Measurements from ENCODE around the gene SESN3.
A peak's percentile ranks its signal among the peaks of the same experiment; 100 is the strongest.
"Not testable (repeated sequence)": the region's sequence is repeated elsewhere in the genome, so short reads cannot be mapped to it uniquely, and the experiment has no call there.

The SESN3 gene

DNA sequence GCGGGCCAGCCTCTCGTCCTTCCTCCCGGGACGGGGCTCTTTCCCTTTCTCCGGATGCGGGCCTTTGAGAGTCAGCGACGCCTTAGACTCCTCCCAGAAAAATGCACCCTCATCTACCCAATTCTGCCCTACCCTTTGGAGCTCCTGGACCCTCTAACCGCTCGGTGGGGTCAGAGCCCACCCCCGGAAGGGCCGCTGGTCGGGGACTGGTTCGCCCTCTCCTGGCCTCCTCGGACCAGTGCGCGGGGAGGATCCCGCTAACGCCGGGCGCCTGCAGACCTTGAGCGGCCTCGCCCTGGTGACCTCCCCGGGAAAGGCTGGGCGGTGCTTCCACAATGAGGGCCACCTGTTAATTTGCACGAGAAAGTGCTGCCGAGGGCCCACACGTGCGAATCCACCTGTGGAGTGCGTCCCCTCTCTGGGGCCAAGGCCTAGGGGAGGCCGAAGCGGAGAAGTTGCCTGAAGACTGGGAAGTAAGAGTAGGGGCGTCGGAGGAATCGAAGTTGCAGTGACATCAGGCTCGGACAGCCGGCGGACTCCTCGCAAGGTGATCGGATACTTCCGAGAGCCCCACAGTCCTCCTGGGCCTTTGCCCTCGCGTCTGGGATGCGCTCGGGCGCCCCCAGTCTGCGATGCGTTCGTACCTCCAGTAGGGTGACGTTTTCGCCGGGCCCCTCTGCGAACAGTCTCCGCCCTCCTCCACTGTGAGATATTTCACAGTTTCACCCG, 79.9 kb downstream of the SESN3 start:
- peak; percentile 94 for DNase-seq

DNA sequence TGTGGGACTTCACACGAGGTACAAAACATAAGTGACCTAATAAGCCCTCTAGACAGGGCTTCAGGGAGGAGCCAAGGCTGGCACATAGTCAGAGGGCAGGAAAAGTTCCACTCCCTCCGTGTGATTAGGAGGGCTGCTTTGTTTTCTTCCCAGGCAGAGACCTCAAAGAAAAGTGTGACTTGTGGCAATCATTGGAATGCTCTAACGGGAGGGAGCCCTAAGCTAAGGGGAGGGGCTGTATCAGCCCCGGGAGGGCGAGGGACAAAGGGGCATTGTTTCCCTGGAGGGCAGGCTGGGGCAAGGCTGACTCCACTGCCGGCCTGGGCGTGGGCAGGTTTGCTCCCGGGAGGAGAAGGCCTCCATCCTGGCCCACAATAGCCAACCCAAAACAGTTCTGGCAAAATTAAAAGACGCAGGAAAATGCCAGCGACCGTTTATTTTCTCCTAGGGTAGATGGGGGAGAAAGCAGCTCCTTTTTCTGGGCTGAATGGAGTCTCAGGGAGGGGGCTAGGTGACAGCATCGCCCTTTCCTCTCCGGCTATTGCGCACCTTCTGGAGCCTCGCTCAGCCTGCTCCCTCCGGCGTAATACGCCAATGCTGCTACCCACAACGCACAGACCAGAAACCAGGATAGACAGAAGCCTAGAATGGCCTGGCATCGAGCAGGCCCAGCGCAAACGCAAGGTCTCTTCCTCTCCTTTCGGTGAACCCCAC, 81.2 kb downstream of the SESN3 start:
- DNase-seq = no peak

DNA sequence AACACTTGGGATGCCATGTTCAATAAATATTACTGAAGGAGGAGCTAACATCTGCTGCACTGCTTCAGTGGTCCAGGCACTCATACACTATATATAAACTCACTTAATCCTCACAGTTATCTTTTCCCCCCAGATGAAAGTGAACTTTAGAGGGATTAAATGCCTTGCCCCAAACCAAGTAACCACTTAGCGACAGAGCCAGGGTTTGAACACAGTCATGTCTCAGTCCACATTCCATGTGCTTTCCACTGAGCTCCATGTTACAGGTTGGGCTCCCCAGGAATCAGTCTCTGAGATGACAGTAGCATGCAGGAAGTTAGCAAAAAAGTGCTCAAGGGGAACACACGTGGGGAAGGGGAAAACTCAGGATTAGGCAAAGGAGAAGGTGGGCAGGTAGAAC, 82.1 kb downstream of the SESN3 start:
- DNase-seq = no peak

- no peak for DNase-seq
Measured at GRCh38 chr11:95148406-95148805, 82.6 kb downstream of the SESN3 start.

- no peak for DNase-seq
Measured at GRCh38 chr11:95147364-95147905, 83.6 kb downstream of the SESN3 start.

GRCh38 chr11:95145430-95146060, 85.5 kb downstream of the SESN3 start:
- no peak for DNase-seq

DNA sequence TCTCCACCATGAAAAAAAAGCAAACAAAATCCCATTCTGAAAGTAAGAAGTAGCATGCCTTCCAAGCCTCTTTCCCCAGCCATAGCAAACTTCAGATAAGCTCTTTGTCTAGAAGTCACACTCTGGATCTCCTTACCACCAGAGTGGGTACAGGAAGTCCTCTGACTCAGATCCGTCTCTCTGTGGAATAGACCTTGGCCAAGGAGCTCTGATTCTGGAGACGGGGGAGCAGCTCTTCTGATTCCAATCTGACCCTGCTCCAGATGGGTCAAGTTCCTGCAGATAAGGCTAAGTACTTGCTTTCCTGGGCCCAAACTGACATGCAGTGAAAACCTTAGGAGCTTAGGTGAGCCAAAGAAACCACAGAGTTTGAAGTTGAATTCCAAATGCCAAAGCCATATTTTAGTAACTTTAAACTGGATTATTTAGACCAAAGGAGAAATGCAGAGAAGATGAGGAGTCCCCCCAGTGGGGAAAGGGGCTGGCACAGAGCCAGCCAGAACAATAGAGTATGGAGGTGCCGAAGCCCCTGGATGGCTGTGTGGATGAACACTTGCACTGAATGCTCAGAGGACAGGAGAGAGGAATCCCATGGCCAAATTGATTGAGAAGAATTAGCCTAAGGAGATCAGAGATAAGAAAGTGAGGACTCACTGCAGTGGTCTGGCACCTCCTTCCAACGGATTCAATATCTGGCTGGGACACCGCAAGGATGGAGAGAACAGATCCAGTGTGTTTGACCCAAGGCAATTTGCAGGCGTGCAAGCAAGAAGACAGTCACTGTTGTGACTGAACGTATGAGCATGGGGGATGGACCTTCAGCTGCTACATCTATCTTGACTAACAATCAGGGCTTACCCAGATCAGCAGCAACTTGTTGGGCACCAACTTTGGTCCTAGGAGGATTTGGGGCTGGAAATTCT, 86.4 kb downstream of the SESN3 start:
- no peak for DNase-seq

DNA sequence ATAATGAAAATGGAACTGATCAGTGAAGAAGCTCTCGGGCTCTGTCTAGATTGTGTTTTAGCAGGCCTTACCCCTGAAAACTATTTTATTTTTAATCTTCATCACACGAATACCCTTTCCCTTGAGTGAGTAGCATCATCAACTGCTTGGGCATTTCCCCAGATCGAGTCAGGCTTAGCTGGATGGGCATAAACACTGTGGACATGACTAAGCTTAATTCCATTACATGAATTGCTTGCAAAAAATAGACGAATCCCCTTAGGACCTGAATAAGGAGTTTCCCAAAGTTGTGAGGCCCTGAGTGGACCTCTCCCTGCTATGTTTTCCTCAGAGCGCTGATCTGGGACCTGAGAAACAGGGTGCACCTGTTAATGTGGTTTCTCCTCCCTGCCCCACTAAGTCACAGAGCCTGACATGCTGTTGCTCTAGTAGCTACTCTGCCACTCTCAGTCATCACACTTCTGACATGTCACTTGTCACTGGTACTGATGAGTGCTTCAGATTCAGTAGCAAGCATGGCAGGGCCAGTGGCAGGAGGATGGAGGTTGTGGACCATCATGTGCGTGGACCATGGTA, 87.8 kb downstream of the SESN3 start:
- DNase-seq = no peak

GRCh38 chr11:95142431-95142830, 88.6 kb downstream of the SESN3 start:
- no peak for DNase-seq

- no peak for DNase-seq
Measured at GRCh38 chr11:95140397-95141033, 90.5 kb downstream of the SESN3 start.

- no peak for DNase-seq
Measured at GRCh38 chr11:95138448-95138847, 92.6 kb downstream of the SESN3 start.

GRCh38 chr11:95137299-95137698, 93.7 kb downstream of the SESN3 start:
- no peak for DNase-seq

- not testable (repeated sequence) for DNase-seq
Measured at GRCh38 chr11:95136747-95137146, 94.3 kb downstream of the SESN3 start.

- no peak for DNase-seq
Measured at GRCh38 chr11:95135880-95136279, 95.1 kb downstream of the SESN3 start.

DNA sequence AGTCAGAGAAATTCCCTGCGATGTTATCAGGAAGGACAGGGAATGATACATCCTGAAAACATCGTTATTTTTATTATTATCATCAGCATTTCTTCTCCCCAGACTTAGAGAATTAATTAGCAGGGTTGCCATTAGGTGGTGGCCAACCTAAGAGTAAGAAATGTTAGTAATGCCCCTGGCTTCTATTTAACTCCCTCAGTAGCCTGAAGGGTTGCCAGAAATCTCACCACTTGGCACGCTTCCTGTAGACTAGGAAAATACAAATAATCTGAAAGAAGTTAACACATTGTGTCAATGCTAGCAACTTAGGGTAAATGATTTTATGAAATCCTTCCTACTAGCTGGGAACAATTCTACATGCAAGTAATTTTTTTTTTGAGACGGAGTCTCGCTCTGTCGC, 95.8 kb downstream of the SESN3 start:
- no peak for DNase-seq

DNA sequence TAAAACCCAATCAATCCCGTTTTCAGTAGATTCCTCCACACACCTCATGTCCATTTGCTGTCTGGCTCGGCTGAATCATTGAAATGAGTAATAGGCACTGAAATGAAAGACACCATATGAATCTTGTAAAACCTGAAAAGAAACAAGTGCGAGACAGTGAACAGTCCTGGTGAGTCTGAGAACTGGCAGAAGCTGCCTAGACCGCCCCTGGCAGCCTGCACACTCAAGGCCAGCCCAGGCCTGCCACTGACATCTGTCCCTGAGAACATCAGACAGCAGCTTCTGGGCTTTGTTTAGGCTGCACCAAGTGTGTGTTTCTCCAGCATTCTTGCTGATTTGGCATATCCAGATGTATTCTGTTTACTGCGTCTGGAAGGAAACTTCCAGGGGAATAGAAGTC, 96.5 kb downstream of the SESN3 start:
- DNase-seq = no peak

DNA sequence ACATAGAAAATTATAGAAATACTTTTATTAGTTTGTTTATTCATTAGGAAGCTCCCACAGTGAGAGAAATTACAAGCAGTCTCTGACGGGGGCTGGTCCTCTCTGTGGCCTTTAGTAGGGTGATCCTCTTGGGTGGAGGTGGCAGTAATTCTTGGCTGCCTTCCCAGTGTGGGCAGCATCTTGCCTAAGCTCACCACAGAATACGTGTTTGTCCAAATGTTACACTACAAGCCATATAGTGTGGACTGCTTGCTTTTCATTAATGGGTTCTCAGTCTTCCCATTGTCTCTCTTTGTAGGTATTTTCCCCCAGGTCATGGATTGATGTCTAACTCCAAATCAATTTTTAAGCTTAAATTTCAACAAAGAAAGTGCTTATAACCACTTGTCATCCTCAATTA, 98.0 kb downstream of the SESN3 start:
- no peak for DNase-seq

- no peak for DNase-seq
Measured at GRCh38 chr11:95128602-95129001, 102.4 kb downstream of the SESN3 start.

- DNase-seq = no peak
Measured at GRCh38 chr11:95123556-95123955, 107.4 kb downstream of the SESN3 start.

DNA sequence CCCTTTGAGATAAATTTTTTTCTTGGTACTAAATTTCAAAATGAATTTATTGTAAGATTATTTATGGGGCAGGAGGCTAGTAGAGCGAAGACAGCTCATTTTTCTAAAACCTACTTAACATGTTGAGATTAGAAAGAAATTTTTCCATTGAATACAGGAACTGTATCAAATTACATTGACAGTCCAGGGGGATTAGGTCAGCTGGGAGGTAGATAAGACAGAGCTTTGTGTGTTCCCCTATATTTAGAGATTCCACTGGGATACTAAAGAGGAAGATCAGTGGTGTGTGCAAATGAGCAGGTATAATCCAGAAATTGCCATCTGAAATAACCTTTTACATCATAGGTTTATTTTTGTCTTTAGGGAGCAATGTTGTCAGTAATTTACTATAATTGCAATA, 109.3 kb downstream of the SESN3 start:
- DNase-seq = no peak

DNA sequence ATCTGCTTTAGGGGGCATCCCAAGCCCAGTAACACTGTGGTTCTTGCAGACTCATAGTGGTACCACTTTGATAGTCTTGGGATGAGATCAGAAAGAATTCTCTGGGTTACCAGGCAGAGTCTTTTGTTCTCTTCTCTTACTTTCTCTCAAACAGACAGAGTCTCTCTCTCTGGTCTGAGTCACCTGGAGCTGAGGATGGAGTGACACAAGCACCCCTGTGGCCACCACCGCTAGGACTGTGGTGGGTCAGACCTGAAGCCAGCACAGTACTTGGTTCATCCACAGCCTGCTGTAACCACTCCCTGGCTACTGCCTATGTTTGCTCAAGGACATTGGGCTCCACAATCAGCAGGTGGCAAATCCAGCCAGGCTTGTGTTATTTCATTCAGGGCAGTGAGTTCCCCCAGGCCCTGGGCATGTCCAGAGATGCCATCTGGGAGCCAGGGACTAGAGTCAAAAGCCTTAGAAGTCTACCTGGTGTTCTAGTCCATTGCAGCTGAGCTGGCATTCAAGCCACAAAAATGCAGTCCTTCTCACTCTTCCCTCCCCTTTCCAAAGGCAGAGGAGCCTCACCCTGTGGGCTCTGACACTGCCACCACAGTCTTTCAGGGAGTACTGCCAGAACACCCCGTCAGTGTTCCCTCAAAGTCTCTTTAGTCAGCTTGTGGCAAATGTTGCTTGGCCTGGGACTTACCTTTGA, 111.5 kb downstream of the SESN3 start:
- DNase-seq = no peak
